ENCODE results near the gene ALG3. TPM values are rescaled to one million over a fixed set of nuclear protein-coding genes. Genes with fewer than 3 reads are reported as not detected.
A peak's percentile ranks its signal among the peaks of the same experiment; 100 is the strongest.

Gene ALG3
- total RNA-seq, 1 experiment from 2014 or later: 57.3 TPM

GRCh38 chr3:184230603-184231528 is 17.9 kb downstream of the ALG3 start:
- Mint-ChIP-seq H3K27me3 (ENCODE audit: low read depth) (peaks cover 66% of the 10 kb centered on the region), H3K9me3 (no peaks in the 10 kb centered on the region), H3K27ac (no peak overlapping the region), H3K4me1 (peaks cover 8% of the 10 kb centered on the region; the same call in 1 of the 2 replicates), H3K4me3 (peak overlapping the region; percentile 70), H3K36me3 (no peaks in the 10 kb centered on the region)
- DNase-seq (ENCODE audit: low spot score): peak; percentile 48
- ChIA-PET CTCF (interaction anchor here (1.0 to 5.3 kb wide), 5 partner anchors 9 to 58 kb away, joined by 3 to 88 read pairs (median 6); partner anchors contain the start of genes CAMK2N2 and EEF1AKMT4), POLR2A (interaction anchor here (0.6 kb wide), 1 partner anchor 351 kb away, joined by 5 read pairs; no protein-coding TSS in a partner anchor)
- peak; percentile 7 for ATAC-seq
- TF ChIP-seq STAT6 (CRISPR knock-in tag; conservative IDR thresholded peaks at IDR 0.05; ENCODE audit: low read depth) (0 out of 2 replicates have a peak, but pooled peaks have one; percentile 61), FOXK1 (CRISPR knock-in tag; IDR thresholded peaks at IDR 0.05) (no peak), ZNF416 (CRISPR knock-in tag; IDR thresholded peaks at IDR 0.05) (no peak), USF1 (CRISPR knock-in tag; IDR thresholded peaks at IDR 0.05) (no peak), FOXP1 (CRISPR knock-in tag; IDR thresholded peaks at IDR 0.05; ENCODE audit: borderline replicate concordance) (peak; percentile 59; the same call in 1 of the 2 replicates), USF2 (CRISPR knock-in tag; IDR thresholded peaks at IDR 0.05) (0 out of 2 replicates have a peak, but pooled peaks have one; percentile 19)

GRCh38 chr3:184230081-184230602 is 18.6 kb downstream of the ALG3 start:
- Mint-ChIP-seq H3K27me3 (ENCODE audit: low read depth) (peaks cover 71% of the 10 kb centered on the region), H3K36me3 (no peaks in the 10 kb centered on the region), H3K9me3 (no peaks in the 10 kb centered on the region), H3K4me1 (peaks cover 8% of the 10 kb centered on the region; the same call in 1 of the 2 replicates), H3K4me3 (peak overlapping the region; percentile 34; the same call in 1 of the 2 replicates), H3K27ac (no peak overlapping the region)
- DNase-seq (ENCODE audit: low spot score) (no peak), ATAC-seq (no peak)
- ChIA-PET CTCF (interaction anchor here (1.0 to 5.3 kb wide), 6 partner anchors 9 to 326 kb away, joined by 3 to 88 read pairs (median 6); partner anchors contain the start of genes CAMK2N2 and EEF1AKMT4), POLR2A (interaction anchor here (0.6 kb wide), 2 partner anchors 9 to 351 kb away, joined by 3 to 5 read pairs; no protein-coding TSS in a partner anchor)
- TF ChIP-seq USF1 (CRISPR knock-in tag; IDR thresholded peaks at IDR 0.05) (no peak), TEAD1 (CRISPR knock-in tag; IDR thresholded peaks at IDR 0.05) (no peak), NR2C2 (CRISPR knock-in tag; IDR thresholded peaks at IDR 0.05) (no peak), ZNF396 (CRISPR knock-in tag; IDR thresholded peaks at IDR 0.05; ENCODE audit: borderline replicate concordance) (no peak), NFATC4 (CRISPR knock-in tag; IDR thresholded peaks at IDR 0.05) (no peak), PREB (CRISPR knock-in tag; IDR thresholded peaks at IDR 0.05; ENCODE audit: borderline replicate concordance) (no peak), ZNF671 (CRISPR knock-in tag; IDR thresholded peaks at IDR 0.05) (no peak), ZNF425 (CRISPR knock-in tag; conservative IDR thresholded peaks at IDR 0.05) (no peak), FOXJ3 (CRISPR knock-in tag; IDR thresholded peaks at IDR 0.05; ENCODE audit: borderline replicate concordance) (no peak), IRF2 (CRISPR knock-in tag; IDR thresholded peaks at IDR 0.05; ENCODE audit: borderline replicate concordance, low read depth) (no peak), TEAD4 (CRISPR knock-in tag; IDR thresholded peaks at IDR 0.05) (no peak)

Data from WTC11 (cell line).